GM15510 (cell line): Measurements from ENCODE around the gene GALR3.

Experiments used
- POLR2A ChIP-seq: IDR thresholded peaks from 3 replicates; pipeline ENCODE4 v1.6.1; 2011; ENCODE audit warnings: borderline replicate concordance; ENCODE audit not compliant: insufficient read length; ENCODE audit errors: extremely low read depth

The GALR3 gene

DNA sequence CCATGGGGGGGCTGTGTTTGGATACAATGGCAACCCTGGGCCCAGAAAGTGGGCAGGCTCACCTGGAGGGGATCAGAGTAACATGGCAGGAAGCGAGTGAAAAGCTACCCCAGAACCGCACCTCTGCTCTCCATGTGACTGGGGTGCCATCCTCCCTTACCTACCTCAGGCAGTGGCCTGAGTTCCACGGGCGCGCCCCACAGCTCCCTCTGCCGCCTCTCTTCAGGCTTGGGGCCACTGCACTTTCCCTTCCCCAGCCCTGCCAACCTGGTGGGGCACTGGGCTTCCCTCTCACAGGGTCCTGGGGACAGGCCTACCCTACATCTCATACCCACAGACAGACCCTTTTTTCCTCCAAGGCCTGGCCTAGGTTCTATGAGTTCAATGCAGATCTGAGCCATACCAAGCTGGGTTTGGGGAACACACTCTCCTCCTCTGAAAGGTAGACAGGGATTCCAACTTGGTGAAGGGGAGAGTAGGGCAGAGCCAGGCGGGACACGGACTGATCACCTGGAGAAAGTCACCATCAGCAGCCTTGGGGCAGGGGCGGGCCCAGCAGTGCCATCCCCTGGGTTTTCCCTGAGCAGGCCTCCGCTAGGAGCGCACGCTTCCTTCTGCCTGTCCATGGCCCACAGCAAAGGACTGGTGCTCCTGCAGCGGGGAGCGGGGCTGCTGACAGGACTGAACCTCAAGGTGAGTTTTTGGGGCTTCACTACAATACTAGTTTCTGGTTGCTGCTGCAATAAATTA is 7.1 kb downstream of the GALR3 start:
- TF ChIP-seq POLR2A = no peak

DNA sequence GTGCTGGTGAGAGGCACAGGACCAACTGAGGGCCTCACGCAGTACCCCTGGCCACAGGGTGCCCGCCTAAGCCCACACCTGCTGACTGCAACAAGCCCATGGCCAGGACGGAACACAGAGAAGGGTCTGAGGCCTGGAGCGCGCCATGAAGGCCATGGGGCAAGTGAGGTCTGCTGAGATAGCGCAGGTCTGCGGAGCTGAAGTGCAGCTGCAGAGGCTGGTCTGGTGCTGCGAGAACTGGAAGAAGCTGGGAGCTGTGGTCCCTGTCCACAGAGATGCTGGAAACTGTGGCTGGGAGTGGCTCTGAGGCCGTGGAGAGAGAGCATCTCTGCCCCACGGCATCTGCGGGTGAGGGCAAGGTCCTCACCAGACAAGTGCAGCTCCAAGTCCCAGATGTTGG is 8.3 kb downstream of the GALR3 start:
- TF ChIP-seq POLR2A = no peak

DNA sequence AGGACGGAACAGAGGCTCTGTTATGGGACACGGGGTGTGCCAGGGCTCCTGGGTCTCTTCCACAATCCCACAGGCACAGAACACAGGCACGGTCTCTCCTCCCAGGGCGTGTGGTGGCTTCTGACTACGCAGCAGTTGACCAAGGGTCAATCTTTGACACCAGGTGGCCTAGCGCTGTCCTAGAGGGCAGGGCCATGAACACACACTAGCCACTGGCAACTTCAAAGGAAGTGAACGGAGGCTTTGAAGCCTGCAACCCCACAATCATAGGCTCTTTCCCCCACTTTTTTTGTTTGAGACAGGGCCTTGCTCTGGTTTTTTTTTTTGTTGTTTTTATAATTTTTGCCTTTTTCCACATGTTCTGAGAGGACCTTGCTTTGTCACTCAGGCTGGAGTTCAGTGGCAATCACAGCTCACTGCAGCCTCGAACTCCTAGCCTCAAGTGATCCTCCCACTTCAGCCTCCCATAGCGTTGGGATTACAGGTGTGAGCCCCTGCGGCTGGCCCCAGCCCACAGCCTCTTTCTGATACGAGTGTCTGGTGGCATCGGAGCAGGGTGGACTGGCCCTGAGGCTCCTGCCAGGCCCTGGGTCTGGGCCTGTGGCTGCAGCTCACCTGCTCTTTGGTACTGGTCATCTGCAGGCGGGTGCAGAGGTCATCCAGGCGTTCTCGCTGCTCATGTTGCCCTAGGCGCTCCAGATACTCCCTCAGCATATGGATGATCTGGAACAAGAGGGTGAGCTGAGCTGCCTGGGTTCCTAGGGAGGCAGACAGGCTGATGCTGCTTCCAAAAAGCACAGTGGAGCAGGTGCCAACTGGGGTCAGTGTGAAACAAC is 9.1 kb downstream of the GALR3 start:
- no peak for TF ChIP-seq POLR2A

DNA sequence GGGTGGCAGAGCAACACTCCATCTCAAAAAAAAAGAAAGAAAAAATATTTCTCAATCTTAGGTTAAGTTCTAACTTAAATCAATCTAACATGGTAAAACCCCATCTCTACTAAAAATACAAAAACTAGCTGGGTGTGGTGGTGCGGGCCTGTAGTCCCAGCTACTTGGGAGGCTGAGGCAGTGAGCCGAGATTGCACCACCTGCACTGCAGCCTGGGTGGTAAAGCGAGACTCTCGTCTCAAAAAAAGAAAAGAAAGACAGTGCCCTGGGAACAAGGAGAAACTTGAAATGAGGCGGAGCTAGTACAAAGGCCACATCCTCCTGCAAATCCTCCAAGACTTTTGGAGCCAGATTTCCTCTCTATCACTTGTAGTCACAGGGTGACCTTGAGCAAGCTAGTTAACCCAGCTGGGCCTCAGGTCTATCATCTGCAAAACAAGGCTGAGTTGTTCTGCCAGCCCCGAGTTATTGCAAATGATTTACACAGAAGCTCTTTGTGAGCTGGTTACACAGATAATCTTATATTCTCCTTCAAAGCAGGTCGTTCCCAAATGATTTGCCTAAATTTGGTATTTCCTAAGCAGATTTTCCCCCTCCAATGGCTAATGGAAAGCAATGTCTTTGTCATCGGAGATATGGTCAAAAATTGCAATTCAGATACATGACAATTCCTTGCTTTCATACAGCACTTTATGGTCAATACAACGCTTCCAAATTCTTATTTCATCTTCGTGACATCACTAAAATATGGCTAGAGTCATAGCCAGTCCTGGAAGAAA is 19.0 kb downstream of the GALR3 start:
- no peak for TF ChIP-seq POLR2A

DNA sequence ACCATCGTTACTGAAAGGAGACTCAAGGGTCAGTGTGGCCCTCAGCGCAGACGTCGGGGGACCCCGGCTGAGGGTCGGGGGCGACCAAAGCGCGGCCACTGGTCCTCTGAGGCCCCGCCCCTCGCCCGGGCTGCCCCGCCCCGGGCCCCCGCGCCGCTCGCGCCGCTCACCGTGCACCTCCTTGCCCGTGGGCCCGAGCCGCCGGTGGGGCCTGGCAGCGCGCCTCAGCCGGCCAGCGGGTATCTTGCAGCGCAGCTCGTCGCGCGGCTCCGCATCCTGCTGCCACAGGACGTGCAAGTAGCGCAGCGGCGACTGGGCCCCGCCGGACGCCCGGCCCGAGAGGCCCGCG is 20.5 kb downstream of the GALR3 start:
- TF ChIP-seq POLR2A = peak; percentile 3

DNA sequence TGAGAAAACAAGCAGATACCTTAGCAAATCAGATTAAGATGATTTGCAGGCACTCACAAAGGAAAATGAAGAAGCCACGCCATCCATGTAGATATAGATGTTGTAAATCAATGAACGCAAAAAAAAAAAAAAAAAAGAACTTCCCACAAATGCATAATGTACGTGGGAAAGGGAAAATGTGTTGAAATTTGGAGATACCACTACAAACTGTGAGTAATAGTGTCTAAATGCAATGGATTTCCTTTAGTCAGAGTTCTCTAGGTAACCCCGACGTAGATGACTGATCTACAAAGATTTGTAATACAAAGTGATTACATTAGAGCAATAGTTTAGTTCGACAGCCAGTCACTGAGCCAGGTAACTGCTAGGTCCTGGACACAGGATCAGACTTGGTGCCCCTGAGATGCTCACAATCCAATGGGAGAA is 21.7 kb downstream of the GALR3 start:
- TF ChIP-seq POLR2A = no peak

DNA sequence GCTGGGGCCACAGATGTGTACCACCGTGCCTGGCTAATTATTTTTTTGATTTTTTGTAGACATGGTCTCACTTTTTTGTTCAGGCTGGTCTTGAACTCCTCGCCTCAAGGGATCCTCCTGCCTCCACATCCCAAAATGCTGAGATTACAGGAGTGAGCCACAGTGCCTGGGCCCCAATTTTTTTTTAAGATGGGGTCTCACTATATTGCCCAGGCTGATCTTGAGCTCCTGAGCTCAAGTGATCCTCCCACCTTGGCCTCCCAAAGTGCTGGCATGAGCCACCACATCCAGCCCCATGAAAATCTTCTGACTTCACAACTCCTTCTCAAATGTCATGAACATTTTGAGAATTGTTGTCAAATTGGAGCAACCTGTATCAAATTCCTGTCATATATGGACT is 23.3 kb downstream of the GALR3 start:
- TF ChIP-seq POLR2A = no peak

DNA sequence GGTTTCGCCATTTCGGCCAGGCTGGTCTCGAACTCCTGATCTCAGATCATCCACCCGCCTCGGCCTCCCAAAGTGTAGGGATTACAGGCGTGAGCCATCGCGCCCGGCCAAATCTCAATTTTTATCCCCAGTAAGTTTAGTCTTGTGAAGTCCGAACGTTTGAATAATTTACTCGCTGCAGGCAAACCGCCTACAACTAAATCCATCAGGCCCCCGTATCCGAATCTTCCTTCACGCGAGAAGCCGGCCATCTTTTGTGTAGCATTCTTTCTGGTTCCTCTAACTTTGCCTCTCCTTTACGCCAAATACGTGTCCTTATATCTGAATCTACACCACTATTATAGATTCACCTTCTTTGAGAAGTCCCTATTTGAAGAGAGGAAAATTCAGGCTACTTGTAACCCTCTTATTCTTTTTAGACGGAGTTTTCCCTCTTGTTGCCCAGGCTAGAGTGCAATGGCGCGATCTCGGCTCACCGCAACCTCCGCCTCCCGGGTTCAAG is 25.5 kb downstream of the GALR3 start:
- no peak for TF ChIP-seq POLR2A

DNA sequence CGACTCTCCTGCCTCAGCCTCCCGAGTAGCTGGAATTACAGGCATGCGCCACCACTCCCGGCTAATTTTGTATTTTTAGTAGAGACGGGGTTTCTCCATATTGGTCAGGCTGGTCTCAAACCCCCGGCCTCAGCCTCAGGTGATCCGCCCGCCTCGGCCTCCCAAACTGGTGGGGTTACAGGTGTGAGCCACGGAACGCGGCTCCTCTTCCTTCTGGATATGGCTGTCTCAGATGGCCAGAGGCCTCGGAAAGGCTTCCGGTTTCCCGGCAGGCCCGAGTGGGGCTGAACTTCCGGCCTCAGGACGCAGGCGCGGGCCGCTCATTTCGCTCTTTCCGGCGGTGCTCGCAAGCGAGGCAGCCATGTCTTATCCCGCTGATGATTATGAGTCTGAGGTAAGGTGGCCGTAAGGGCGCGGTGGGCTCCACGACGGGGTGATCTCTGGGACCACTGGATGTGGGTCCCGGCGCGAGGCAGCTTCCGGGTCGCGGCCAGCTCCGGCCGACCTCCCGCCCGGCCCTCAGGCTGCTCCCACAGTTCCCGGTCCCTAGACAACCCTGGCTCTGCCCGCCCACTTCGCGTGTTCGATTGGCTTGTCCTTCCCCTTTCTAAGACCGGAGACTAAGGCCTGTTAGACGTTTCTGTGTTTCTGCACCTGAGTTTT is 26.0 kb downstream of the GALR3 start, which contains the start of gene EIF3L:
TSS of gene EIF3L (plus strand) at position 331 of the 663 bp plus-strand sequence. CDS start at position 362, 31 bp downstream.
- peak; percentile 85 for TF ChIP-seq POLR2A

DNA sequence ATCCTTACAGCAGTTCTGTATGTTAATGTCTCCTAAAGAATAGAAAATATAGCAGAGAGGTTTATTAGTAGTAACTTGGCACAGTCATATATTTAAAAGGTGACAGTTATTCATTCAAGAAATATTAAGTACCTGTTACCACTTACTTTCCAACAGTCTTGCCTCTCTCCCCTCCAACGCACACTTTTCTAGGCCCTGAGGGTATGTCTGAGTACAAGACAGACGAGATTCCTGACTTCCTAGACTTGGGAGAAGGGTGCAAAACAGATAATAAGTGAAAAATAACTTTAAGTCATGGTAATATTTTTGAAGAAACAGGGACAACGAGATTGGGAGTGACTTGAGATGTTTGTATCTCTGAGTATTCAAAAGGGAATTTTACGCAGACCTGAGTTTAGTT is 27.6 kb downstream of the GALR3 start:
- TF ChIP-seq POLR2A = no peak

DNA sequence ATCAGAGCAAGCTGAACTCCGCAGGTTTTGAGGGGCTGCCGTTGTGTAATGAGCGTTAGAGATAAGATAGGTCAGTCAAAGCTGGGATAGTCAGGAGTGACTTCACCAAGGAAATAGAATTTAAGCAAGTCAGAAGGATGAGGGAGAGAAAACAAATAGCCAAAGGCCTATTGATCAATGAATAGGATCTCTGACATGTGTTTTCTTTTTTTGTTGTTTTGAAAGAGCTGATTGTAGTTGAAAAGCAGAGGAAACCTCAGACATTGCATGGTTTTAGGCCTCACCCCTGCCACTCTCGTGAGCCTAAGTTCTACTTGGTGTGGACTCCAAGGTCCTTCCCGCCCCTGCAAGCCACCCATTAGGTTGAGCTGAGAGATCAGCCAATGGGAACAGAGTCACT is 29.2 kb downstream of the GALR3 start:
- TF ChIP-seq POLR2A = no peak

DNA sequence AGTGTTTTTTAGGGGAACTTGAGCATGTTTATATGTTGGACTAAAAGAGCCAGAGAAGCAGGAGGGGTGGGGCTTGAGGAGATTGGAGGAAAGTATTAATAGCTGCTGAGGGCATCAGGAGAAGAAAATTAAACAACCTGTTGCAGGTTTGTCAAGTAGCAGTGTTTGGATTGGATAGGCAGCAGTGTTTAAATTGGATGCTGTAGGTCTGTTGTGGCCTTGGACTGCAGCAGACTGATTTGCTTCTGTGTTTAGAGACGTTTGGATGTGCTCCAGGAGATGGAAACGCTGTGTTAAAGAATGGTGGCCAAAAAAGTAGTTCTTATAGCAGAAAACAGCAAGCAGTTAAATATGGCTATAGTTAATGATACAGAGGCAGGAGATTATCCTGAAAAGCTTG is 31.8 kb downstream of the GALR3 start:
- no peak for TF ChIP-seq POLR2A

DNA sequence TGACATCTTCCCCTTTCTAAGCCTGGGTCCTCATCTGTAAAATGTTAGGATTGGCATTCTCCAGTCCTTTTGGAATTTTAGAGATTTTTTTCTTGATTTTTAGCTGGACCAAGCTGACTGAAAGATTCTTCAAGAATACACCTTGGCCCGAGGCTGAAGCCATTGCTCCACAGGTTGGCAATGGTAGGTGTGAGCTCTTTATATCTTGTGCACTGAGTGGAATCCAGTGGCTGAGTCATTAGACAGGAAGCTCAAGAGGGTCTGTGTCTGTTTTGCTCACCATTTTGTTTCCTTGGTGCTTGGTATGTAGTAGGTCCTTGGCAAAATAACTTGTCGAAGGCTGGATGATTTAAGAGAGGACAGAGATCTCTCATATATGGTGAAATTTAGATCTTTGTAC is 32.3 kb downstream of the GALR3 start:
- TF ChIP-seq POLR2A = no peak

DNA sequence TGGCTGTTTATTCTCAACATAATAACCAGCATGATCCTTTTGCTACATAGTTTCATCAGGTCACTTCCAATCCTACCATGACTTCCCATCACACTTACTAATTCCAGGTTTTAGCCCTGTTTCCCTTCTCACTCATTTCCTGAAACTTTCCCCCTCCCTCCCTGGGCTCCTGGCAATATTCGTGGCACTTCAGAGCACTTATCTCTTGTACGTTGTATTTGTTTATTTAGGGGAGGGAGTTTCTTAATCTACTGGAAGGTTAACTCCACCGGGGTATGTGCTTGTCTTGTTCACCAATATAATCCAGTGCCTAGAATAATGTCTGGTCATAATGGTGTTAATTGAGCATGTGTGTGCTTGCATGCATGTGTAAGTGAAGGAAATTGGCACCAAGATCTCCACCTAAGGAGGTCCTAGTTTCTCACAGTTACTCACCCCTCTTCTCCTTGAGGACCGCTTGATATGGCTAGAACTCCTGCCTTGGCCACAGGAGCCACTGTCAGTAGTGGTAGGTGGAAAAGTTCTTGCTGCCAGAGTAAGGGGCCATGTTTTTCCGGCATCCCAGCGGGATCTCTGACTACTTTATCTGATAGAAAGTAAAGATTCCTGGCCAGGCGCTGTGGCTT is 37.7 kb downstream of the GALR3 start:
- no peak for TF ChIP-seq POLR2A
